ENCODE data around the gene B4GALT1.

Gene B4GALT1

DNA sequence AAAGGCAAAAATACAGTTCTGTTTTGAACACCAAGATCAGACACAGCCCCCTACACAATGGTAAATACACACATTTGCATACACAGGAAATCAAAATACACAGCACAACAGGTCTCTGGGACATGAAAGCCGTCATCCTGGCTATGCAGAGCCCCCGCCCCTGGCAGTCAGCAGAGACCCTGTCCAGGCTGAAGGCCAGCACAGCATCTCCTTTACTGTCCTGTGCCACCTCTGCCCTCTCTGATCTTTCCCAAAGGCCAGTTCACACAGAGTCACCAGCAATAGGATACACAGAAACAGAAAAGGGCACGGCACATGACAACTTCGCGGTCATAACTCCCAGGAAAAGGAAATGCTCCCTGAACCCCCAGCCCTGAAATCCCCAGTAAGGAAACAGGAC lies 56.5 kb downstream of the B4GALT1 start:
- no peak overlapping the region for H3K4me3 ChIP-seq (ENCODE audit: low read length)
- no peak for TF ChIP-seq CTCF (conservative IDR thresholded peaks at IDR 0.05; ENCODE audit: low read depth, low read length)
- DNase-seq (ENCODE audit: low read depth): no peak

- H3K4me3 ChIP-seq (ENCODE audit: low read length): no peak overlapping the region
- TF ChIP-seq CTCF (conservative IDR thresholded peaks at IDR 0.05; ENCODE audit: low read depth, low read length): no peak
- DNase-seq (ENCODE audit: low read depth): no peak
Measured at GRCh38 chr9:33109850-33110595, 57.1 kb downstream of the B4GALT1 start.

GRCh38 chr9:33109097-33109496 lies 58.0 kb downstream of the B4GALT1 start:
- DNase-seq (ENCODE audit: low read depth): no peak
- H3K4me3 ChIP-seq (ENCODE audit: low read length): no peak overlapping the region
- TF ChIP-seq CTCF (conservative IDR thresholded peaks at IDR 0.05; ENCODE audit: low read depth, low read length): no peak

DNA sequence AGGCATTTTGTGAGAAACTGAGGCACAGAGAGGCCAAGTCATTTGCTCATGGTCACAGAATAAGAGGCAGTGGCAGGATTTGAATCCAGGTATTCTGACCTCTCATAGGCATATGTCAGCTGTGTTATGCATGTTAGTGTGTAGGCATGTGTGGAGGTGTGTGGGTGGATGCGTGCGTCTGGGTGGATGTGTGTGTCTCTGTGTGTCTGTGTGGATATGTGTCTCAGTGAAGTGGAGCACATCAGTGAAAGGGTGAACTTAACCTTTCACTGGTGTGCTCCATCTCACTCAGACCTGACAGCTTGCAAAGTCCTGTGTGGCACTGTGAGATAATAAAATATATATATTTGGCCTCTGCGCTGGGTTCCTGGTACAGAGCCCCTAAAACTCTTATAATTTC lies 58.7 kb downstream of the B4GALT1 start:
- no peak overlapping the region for H3K4me3 ChIP-seq (ENCODE audit: low read length)
- no peak for TF ChIP-seq CTCF (conservative IDR thresholded peaks at IDR 0.05; ENCODE audit: low read depth, low read length)
- no peak for DNase-seq (ENCODE audit: low read depth)

GRCh38 chr9:33107762-33108161 lies 59.4 kb downstream of the B4GALT1 start:
- H3K4me3 ChIP-seq (ENCODE audit: low read length): no peak overlapping the region
- no peak for DNase-seq (ENCODE audit: low read depth)
- no peak for TF ChIP-seq CTCF (conservative IDR thresholded peaks at IDR 0.05; ENCODE audit: low read depth, low read length)

GRCh38 chr9:33106827-33107621 lies 60.1 kb downstream of the B4GALT1 start:
- H3K4me3 ChIP-seq (ENCODE audit: low read length): no peak overlapping the region
- DNase-seq (ENCODE audit: low read depth): peak; percentile 12
- no peak for TF ChIP-seq CTCF (conservative IDR thresholded peaks at IDR 0.05; ENCODE audit: low read depth, low read length)

GRCh38 chr9:33106372-33106771 lies 60.8 kb downstream of the B4GALT1 start:
- no peak for TF ChIP-seq CTCF (conservative IDR thresholded peaks at IDR 0.05; ENCODE audit: low read depth, low read length)
- DNase-seq (ENCODE audit: low read depth): no peak
- H3K4me3 ChIP-seq (ENCODE audit: low read length): no peak overlapping the region

All from retinal pigment epithelial cell (primary cell).